HepG2 (cell line): ENCODE results near the gene HMGCR. TPM values are rescaled to one million over a fixed set of nuclear protein-coding genes. Genes with fewer than 3 reads are reported as not detected.

ENCODE experiments used
- ASH2L ChIP-seq: fragments of 300-600, 200-600 bp; sonication (generic); IDR thresholded peaks from 2 replicates; pipeline ENCODE4 v1.7.0; 2017; ENCODE audit warnings: low read depth, mild to moderate bottlenecking, moderate library complexity, mixed read lengths, low read length; ENCODE audit not compliant: insufficient read length
- DPF2 ChIP-seq: sonication (generic); formaldehyde crosslinking; IDR thresholded peaks from 2 replicates; pipeline ENCODE4 v1.4.0; 2020; ENCODE audit warnings: mild to moderate bottlenecking, low read depth, missing genetic modification reagents, borderline replicate concordance
- DRAP1 ChIP-seq: IDR thresholded peaks from 2 replicates; pipeline ENCODE4 v1.6.1; 2016; ENCODE audit warnings: missing genetic modification reagents, missing compliant biosample characterization
- ELF3 ChIP-seq: IDR thresholded peaks from 2 replicates; pipeline ENCODE4 v1.6.1; 2016; ENCODE audit warnings: missing genetic modification reagents, missing compliant biosample characterization
- EP300 ChIP-seq, 3 experiments: sonication (generic) in 1 of 3; formaldehyde crosslinking in 1 of 3; IDR thresholded peaks; 2 replicates each; pipeline versions ENCODE4 v1.5.1 to v1.6.1; 2011 to 2020; ENCODE audit warnings: low read depth in 2 of 3, low read length in 2 of 3, borderline replicate concordance in 1 of 3, improper control_type of control experiment in 1 of 3, mild to moderate bottlenecking in 1 of 3, missing genetic modification reagents in 1 of 3, moderate library complexity in 1 of 3
- ETV5 ChIP-seq: IDR thresholded peaks from 2 replicates; pipeline ENCODE4 v1.6.1; 2018; ENCODE audit warnings: missing biosample characterization, missing genetic modification reagents, inconsistent platforms, borderline replicate concordance
- FOXA3 ChIP-seq: IDR thresholded peaks from 2 replicates; pipeline ENCODE4 v1.6.1; 2016; ENCODE audit warnings: missing genetic modification reagents, missing compliant biosample characterization
- FOXP1 ChIP-seq, 2 experiments: fragments of 450-650 bp in 1 of 2; IDR thresholded peaks; 2 replicates each; pipeline ENCODE4 v1.6.1; 2017 to 2018; ENCODE audit warnings: antibody characterized with exemption in 1 of 2
- GATAD2A ChIP-seq: IDR thresholded peaks from 2 replicates; pipeline ENCODE4 v1.6.1; 2016
- GFI1 ChIP-seq: sonication (generic); formaldehyde crosslinking; IDR thresholded peaks from 2 replicates; pipeline ENCODE4 v1.5.0; 2020; ENCODE audit warnings: missing genetic modification reagents, mild to moderate bottlenecking, borderline replicate concordance
- HMG20B ChIP-seq: conservative IDR thresholded peaks from 2 replicates; pipeline ENCODE4 v1.6.1; 2016; ENCODE audit warnings: missing genetic modification reagents, missing compliant biosample characterization
- IRF2 ChIP-seq: IDR thresholded peaks from 2 replicates; pipeline ENCODE4 v1.6.1; 2018; ENCODE audit warnings: missing genetic modification reagents, missing compliant biosample characterization
- RCOR2 ChIP-seq: IDR thresholded peaks from 2 replicates; pipeline ENCODE4 v1.6.1; 2016; ENCODE audit warnings: missing biosample characterization, missing genetic modification reagents
- RXRB ChIP-seq: IDR thresholded peaks from 2 replicates; pipeline ENCODE4 v1.6.1; 2016; ENCODE audit warnings: borderline replicate concordance, missing genetic modification reagents, missing compliant biosample characterization
- STAT5B ChIP-seq: sonication (generic); formaldehyde crosslinking; IDR thresholded peaks from 2 replicates; pipeline ENCODE4 v1.4.0; 2020; ENCODE audit warnings: missing genetic modification reagents
- ZFP1 ChIP-seq: IDR thresholded peaks from 2 replicates; pipeline ENCODE4 v1.6.1; 2016
- ZNF362 ChIP-seq: sonication (generic); formaldehyde crosslinking; IDR thresholded peaks from 2 replicates; pipeline ENCODE4 v1.4.0; 2020; ENCODE audit warnings: missing genetic modification reagents, mild to moderate bottlenecking, borderline replicate concordance
- ZNF616 ChIP-seq: sonication (generic); formaldehyde crosslinking; IDR thresholded peaks from 2 replicates; pipeline ENCODE4 v1.5.0; 2020; ENCODE audit warnings: low read depth, mild to moderate bottlenecking, missing genetic modification reagents
- ZNF644 ChIP-seq: IDR thresholded peaks from 2 replicates; pipeline ENCODE4 v1.6.1; 2016; ENCODE audit warnings: low read depth
- ZSCAN29 ChIP-seq: sonication (generic); formaldehyde crosslinking; conservative IDR thresholded peaks from 2 replicates; pipeline ENCODE4 v1.4.0; 2020; ENCODE audit warnings: mild to moderate bottlenecking, missing genetic modification reagents
- polyA plus RNA-seq, 8 experiments: library from polyadenylated mRNA; depleted of rRNA in 3 of 8; stranded (reverse) in 7 of 8; unstranded in 1 of 8; fragments of >200 nt; fragmentation: Illumina TruSeq in 4 of 8; extraction: Trizol in 4 of 8; gene quantifications; 2 replicates each; pipeline versions ENCODE4 v1.2.1 to v1.2.3, GENCODE V29; 2011 to 2016; ENCODE audit warnings: low read depth in 4 of 8, missing spikeins in 1 of 8, mixed read lengths in 1 of 8; ENCODE audit not compliant: insufficient read depth in 1 of 8
- total RNA-seq, 5 experiments: library from RNA; depleted of rRNA; stranded (reverse); fragments of >200 nt; fragmentation: Illumina TruSeq; extraction: Trizol; gene quantifications; 2 replicates each; pipeline ENCODE4 v1.2.3, GENCODE V29; 2016; ENCODE audit warnings: low read depth in 1 of 5
- TF ChIP-seq, protein P1 (sequence below): sonication (generic); formaldehyde crosslinking; IDR thresholded peaks from 2 replicates; pipeline ENCODE4 v1.5.0; 2020; ENCODE audit warnings: mild to moderate bottlenecking, missing genetic modification reagents
- TF ChIP-seq, protein P2 (sequence below): sonication (generic); formaldehyde crosslinking; IDR thresholded peaks from 2 replicates; pipeline ENCODE4 v1.4.0; 2020; ENCODE audit warnings: missing genetic modification reagents

HMGCR gene
- total and polyA plus RNA-seq, 2 of the 13 experiments (the other 11 are each of a cell fraction or from before 2014, with no cell fraction given): 43.0 to 144 TPM

GRCh38 chr5:75331095-75332090 lies 5.6 kb upstream of the HMGCR start (continued):
- TF ChIP-seq EP300 (IDR thresholded peaks at IDR 0.05; ENCODE audit: low read depth in 2 of 2, low read length in 2 of 2) (peak in 1 of 2 experiments; percentile 75; a peak in 2 of 4 replicates), EP300 (CRISPR knock-in tag; IDR thresholded peaks at IDR 0.05; ENCODE audit: borderline replicate concordance) (no peak; the same call in 1 of the 2 replicates), GATAD2A (CRISPR knock-in tag) (peak; percentile 81), STAT5B (no peak), ASH2L (peak; percentile 62), FOXP1 (IDR thresholded peaks at IDR 0.05) (no peak), FOXP1 (CRISPR knock-in tag; IDR thresholded peaks at IDR 0.05) (peak; percentile 54; the same call in 1 of the 2 replicates), DRAP1 (peak; percentile 55; the same call in 1 of the 2 replicates), ZFP1 (CRISPR knock-in tag) (0 out of 2 replicates have a peak, but pooled peaks have one; percentile 17), HMG20B (CRISPR knock-in tag) (no peak), ZSCAN29 (CRISPR knock-in tag) (peak; percentile 59; the same call in 1 of the 2 replicates), ETV5 (CRISPR knock-in tag) (peak; percentile 13; the same call in 1 of the 2 replicates), ZNF616 (CRISPR knock-in tag) (no peak), RCOR2 (CRISPR knock-in tag) (peak; percentile 53; the same call in 1 of the 2 replicates), ZNF644 (CRISPR knock-in tag) (peak; percentile 4; the same call in 1 of the 2 replicates), DPF2 (peak; percentile 81), ZNF362 (CRISPR knock-in tag) (peak; percentile 63; the same call in 1 of the 2 replicates), IRF2 (CRISPR knock-in tag) (0 out of 2 replicates have a peak, but pooled peaks have one; percentile 33), GFI1 (CRISPR knock-in tag) (0 out of 2 replicates have a peak, but pooled peaks have one; percentile 25), FOXA3 (peak; percentile 74), RXRB (peak; percentile 51; the same call in 1 of the 2 replicates), ELF3 (peak; percentile 70)
- TF ChIP-seq, protein P1, sequence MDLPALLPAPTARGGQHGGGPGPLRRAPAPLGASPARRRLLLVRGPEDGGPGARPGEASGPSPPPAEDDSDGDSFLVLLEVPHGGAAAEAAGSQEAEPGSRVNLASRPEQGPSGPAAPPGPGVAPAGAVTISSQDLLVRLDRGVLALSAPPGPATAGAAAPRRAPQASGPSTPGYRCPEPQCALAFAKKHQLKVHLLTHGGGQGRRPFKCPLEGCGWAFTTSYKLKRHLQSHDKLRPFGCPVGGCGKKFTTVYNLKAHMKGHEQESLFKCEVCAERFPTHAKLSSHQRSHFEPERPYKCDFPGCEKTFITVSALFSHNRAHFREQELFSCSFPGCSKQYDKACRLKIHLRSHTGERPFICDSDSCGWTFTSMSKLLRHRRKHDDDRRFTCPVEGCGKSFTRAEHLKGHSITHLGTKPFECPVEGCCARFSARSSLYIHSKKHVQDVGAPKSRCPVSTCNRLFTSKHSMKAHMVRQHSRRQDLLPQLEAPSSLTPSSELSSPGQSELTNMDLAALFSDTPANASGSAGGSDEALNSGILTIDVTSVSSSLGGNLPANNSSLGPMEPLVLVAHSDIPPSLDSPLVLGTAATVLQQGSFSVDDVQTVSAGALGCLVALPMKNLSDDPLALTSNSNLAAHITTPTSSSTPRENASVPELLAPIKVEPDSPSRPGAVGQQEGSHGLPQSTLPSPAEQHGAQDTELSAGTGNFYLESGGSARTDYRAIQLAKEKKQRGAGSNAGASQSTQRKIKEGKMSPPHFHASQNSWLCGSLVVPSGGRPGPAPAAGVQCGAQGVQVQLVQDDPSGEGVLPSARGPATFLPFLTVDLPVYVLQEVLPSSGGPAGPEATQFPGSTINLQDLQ (CRISPR knock-in tag): no peak
- TF ChIP-seq, protein P2, sequence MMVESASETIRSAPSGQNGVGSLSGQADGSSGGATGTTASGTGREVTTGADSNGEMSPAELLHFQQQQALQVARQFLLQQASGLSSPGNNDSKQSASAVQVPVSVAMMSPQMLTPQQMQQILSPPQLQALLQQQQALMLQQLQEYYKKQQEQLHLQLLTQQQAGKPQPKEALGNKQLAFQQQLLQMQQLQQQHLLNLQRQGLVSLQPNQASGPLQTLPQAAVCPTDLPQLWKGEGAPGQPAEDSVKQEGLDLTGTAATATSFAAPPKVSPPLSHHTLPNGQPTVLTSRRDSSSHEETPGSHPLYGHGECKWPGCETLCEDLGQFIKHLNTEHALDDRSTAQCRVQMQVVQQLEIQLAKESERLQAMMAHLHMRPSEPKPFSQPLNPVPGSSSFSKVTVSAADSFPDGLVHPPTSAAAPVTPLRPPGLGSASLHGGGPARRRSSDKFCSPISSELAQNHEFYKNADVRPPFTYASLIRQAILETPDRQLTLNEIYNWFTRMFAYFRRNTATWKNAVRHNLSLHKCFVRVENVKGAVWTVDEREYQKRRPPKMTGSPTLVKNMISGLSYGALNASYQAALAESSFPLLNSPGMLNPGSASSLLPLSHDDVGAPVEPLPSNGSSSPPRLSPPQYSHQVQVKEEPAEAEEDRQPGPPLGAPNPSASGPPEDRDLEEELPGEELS: peak; percentile 11; the same call in 1 of the 2 replicates
